ENCODE data around the gene ISG15.
"Not testable (repeated sequence)": the region's sequence is repeated elsewhere in the genome, so short reads cannot be mapped to it uniquely, and the experiment has no call there.

ISG15 gene

GRCh38 chr1:975365-975764 lies 37.9 kb upstream of the ISG15 start:
- no peak for DNase-seq (ENCODE audit: low read depth)

- no peak for DNase-seq (ENCODE audit: low read depth)
Observed at GRCh38 chr1:975896-976683, 37.2 kb upstream of the ISG15 start.

- not testable (repeated sequence) for DNase-seq (ENCODE audit: low read depth)
Observed at GRCh38 chr1:976791-977190, 36.5 kb upstream of the ISG15 start.

- no peak for DNase-seq (ENCODE audit: low read depth)
Observed at GRCh38 chr1:978069-978834, 35.0 kb upstream of the ISG15 start.

- no peak for DNase-seq (ENCODE audit: low read depth)
Observed at GRCh38 chr1:978835-979743, 34.2 kb upstream of the ISG15 start.

- no peak for DNase-seq (ENCODE audit: low read depth)
Observed at GRCh38 chr1:979744-980072, 33.6 kb upstream of the ISG15 start.

- no peak for DNase-seq (ENCODE audit: low read depth)
Observed at GRCh38 chr1:980137-980571, 33.1 kb upstream of the ISG15 start.

- no peak for DNase-seq (ENCODE audit: low read depth)
Observed at GRCh38 chr1:980602-981395, 32.5 kb upstream of the ISG15 start.

- DNase-seq (ENCODE audit: low read depth) = no peak
Observed at GRCh38 chr1:981491-981954, 31.8 kb upstream of the ISG15 start.

GRCh38 chr1:981955-982558 lies 31.2 kb upstream of the ISG15 start, which contains the start of gene PERM1:
Gene PERM1, minus strand, starts transcription at chr1:982093. Its CDS starts 1,064 bp downstream, at chr1:981029.
- DNase-seq (ENCODE audit: low read depth) = no peak

GRCh38 chr1:982765-983436 lies 30.4 kb upstream of the ISG15 start:
- no peak for DNase-seq (ENCODE audit: low read depth)

- DNase-seq (ENCODE audit: low read depth) = no peak
Observed at GRCh38 chr1:983798-984475, 29.4 kb upstream of the ISG15 start.

- no peak for DNase-seq (ENCODE audit: low read depth)
Observed at GRCh38 chr1:984476-984814, 28.9 kb upstream of the ISG15 start.

- DNase-seq (ENCODE audit: low read depth) = no peak
Observed at GRCh38 chr1:985126-985525, 28.2 kb upstream of the ISG15 start.

GRCh38 chr1:988061-988460 lies 25.2 kb upstream of the ISG15 start:
- not testable (repeated sequence) for DNase-seq (ENCODE audit: low read depth)

GRCh38 chr1:991275-991674 lies 22.0 kb upstream of the ISG15 start:
- DNase-seq (ENCODE audit: low read depth) = not testable (repeated sequence)

GRCh38 chr1:991895-992294 lies 21.4 kb upstream of the ISG15 start:
- DNase-seq (ENCODE audit: low read depth) = no peak

- no peak for DNase-seq (ENCODE audit: low read depth)
Observed at GRCh38 chr1:992362-992761, 20.9 kb upstream of the ISG15 start.

GRCh38 chr1:993379-993995 lies 19.8 kb upstream of the ISG15 start:
- no peak for DNase-seq (ENCODE audit: low read depth)

Data from HS-5 (cell line).